HepG2 (cell line): ENCODE measurements around the gene IL4I1. TPM values are rescaled to one million over a fixed set of nuclear protein-coding genes. Genes with fewer than 3 reads are reported as not detected.
A peak's percentile ranks its signal among the peaks of the same experiment; 100 is the strongest.

Source experiments
- ATAD3A ChIP-seq: sonication (generic); formaldehyde crosslinking; IDR thresholded peaks from 2 replicates; pipeline ENCODE4 v1.4.0; 2020; ENCODE audit warnings: missing genetic modification reagents
- CBFB ChIP-seq: sonication (generic); formaldehyde crosslinking; IDR thresholded peaks from 2 replicates; pipeline ENCODE4 v1.4.0; 2020; ENCODE audit warnings: missing genetic modification reagents
- HMG20B ChIP-seq: conservative IDR thresholded peaks from 2 replicates; pipeline ENCODE4 v1.6.1; 2016; ENCODE audit warnings: missing genetic modification reagents, missing compliant biosample characterization
- NFKB2 ChIP-seq: sonication (generic); formaldehyde crosslinking; IDR thresholded peaks from 2 replicates; pipeline ENCODE4 v1.4.0; 2020; ENCODE audit warnings: missing genetic modification reagents, borderline replicate concordance
- RBAK ChIP-seq: sonication (generic); formaldehyde crosslinking; IDR thresholded peaks from 2 replicates; pipeline ENCODE4 v1.5.1; 2020; ENCODE audit warnings: mild to moderate bottlenecking, missing genetic modification reagents
- RELA ChIP-seq: sonication (generic); formaldehyde crosslinking; IDR thresholded peaks from 2 replicates; pipeline ENCODE4 v1.4.0; 2020; ENCODE audit warnings: missing genetic modification reagents
- REXO4 ChIP-seq: sonication (generic); formaldehyde crosslinking; IDR thresholded peaks from 2 replicates; pipeline ENCODE4 v1.8.0; 2022; ENCODE audit warnings: missing genetic modification reagents, mild to moderate bottlenecking, borderline replicate concordance
- TCF7 ChIP-seq: sonication (generic); IDR thresholded peaks from 2 replicates; pipeline ENCODE4 v1.6.1; 2016; ENCODE audit warnings: antibody characterized with exemption, low read depth
- ZBED4 ChIP-seq: sonication (generic); formaldehyde crosslinking; IDR thresholded peaks from 2 replicates; pipeline ENCODE4 v1.4.0; 2020; ENCODE audit warnings: missing genetic modification reagents, borderline replicate concordance
- ZBTB40 ChIP-seq, 2 experiments: fragments of 450-650 bp in 1 of 2; sonication (generic) in 1 of 2; formaldehyde crosslinking in 1 of 2; IDR thresholded peaks; 2 replicates each; pipeline versions ENCODE4 v1.6.1 to v1.8.0; 2016 to 2022; ENCODE audit warnings: antibody characterized with exemption in 1 of 2, mild to moderate bottlenecking in 1 of 2, missing genetic modification reagents in 1 of 2
- ZMAT3 ChIP-seq: sonication (generic); formaldehyde crosslinking; conservative IDR thresholded peaks from 2 replicates; pipeline ENCODE4 v1.7.0; 2021; ENCODE audit warnings: missing genetic modification reagents
- ZNF703 ChIP-seq: sonication (generic); formaldehyde crosslinking; IDR thresholded peaks from 2 replicates; pipeline ENCODE4 v1.5.1; 2020; ENCODE audit warnings: missing genetic modification reagents, mild to moderate bottlenecking, moderate library complexity, borderline replicate concordance
- ZSCAN12 ChIP-seq: sonication (generic); formaldehyde crosslinking; IDR thresholded peaks from 2 replicates; pipeline ENCODE4 v1.9.0; 2021; ENCODE audit warnings: mild to moderate bottlenecking, missing genetic modification reagents
- polyA plus RNA-seq, 8 experiments: library from polyadenylated mRNA; depleted of rRNA in 3 of 8; stranded (reverse) in 7 of 8; unstranded in 1 of 8; fragments of >200 nt; fragmentation: Illumina TruSeq in 4 of 8; extraction: Trizol in 4 of 8; gene quantifications; 2 replicates each; pipeline versions ENCODE4 v1.2.1 to v1.2.3, GENCODE V29; 2011 to 2016; ENCODE audit warnings: low read depth in 4 of 8, missing spikeins in 1 of 8, mixed read lengths in 1 of 8; ENCODE audit not compliant: insufficient read depth in 1 of 8
- total RNA-seq, 5 experiments: library from RNA; depleted of rRNA; stranded (reverse); fragments of >200 nt; fragmentation: Illumina TruSeq; extraction: Trizol; gene quantifications; 2 replicates each; pipeline ENCODE4 v1.2.3, GENCODE V29; 2016; ENCODE audit warnings: low read depth in 1 of 5
- TF ChIP-seq, protein P1 (sequence below): sonication (generic); formaldehyde crosslinking; IDR thresholded peaks from 2 replicates; pipeline ENCODE4 v1.9.0; 2021; ENCODE audit warnings: missing genetic modification reagents, borderline replicate concordance

The IL4I1 gene
- total and polyA plus RNA-seq, 2 of the 13 experiments (the other 11 are each of a cell fraction or from before 2014, with no cell fraction given) = not detected

DNA sequence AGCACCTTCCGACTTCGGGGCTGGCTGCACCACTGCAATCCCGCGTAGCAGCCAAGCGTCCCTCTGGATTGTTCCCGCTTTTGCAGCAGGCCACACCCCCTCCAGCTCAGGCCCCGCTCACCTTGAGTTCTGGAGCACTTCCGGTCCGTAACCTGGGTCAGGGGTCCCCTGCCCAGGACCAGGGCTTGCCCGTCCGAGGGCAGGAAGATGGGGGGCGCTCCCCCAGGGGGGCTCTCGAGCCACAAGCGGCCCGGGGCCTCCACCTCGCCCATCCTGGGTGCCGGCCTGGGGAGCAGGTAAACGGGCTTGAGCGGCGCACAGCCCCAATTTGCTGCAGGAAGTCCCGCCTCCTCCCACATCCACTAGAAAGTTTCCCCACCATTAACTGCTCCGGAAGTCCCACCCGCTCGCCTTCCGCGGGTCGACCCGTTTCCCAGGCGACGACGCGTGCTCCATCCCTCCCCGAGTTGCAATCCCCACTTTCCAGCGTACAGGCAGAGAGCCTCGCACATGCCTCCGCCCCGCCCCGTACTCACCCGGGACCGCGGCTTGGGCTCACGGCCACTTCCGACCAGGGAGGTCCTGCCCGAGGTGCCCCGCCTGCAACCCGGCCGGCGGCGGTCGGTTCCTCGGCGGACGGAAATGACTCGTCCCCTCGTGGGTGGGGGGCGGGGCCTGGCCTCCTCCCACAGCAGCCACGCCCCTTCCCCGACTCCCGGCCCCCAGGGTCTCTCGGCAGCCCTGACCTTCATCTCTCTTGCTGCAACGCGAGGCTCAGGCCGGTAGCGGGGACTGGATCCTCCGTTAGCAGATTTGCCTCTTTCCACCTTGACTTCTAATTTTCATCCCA is 29.5 kb downstream of the IL4I1 start, which contains the start of gene PNKP (continued):
- TF ChIP-seq TCF7 (no peak), RELA (0 out of 2 replicates have a peak, but pooled peaks have one; percentile 20), HMG20B (CRISPR knock-in tag) (peak; percentile 21; the same call in 1 of the 2 replicates), NFKB2 (CRISPR knock-in tag) (peak; percentile 34; the same call in 1 of the 2 replicates), REXO4 (CRISPR knock-in tag) (no peak), RBAK (CRISPR knock-in tag) (no peak), ZBED4 (CRISPR knock-in tag) (0 out of 2 replicates have a peak, but pooled peaks have one; percentile 68), ATAD3A (CRISPR knock-in tag) (no peak), ZSCAN12 (CRISPR knock-in tag) (0 out of 2 replicates have a peak, but pooled peaks have one; percentile 39), CBFB (CRISPR knock-in tag) (0 out of 2 replicates have a peak, but pooled peaks have one; percentile 31), ZMAT3 (CRISPR knock-in tag) (peak; percentile 58; the same call in 1 of the 2 replicates), ZBTB40 (IDR thresholded peaks at IDR 0.05) (peak; percentile 53; the same call in 1 of the 2 replicates), ZBTB40 (CRISPR knock-in tag; IDR thresholded peaks at IDR 0.05) (peak; percentile 85; the same call in 1 of the 2 replicates), ZNF703 (CRISPR knock-in tag) (no peak)
- TF ChIP-seq, protein P1, sequence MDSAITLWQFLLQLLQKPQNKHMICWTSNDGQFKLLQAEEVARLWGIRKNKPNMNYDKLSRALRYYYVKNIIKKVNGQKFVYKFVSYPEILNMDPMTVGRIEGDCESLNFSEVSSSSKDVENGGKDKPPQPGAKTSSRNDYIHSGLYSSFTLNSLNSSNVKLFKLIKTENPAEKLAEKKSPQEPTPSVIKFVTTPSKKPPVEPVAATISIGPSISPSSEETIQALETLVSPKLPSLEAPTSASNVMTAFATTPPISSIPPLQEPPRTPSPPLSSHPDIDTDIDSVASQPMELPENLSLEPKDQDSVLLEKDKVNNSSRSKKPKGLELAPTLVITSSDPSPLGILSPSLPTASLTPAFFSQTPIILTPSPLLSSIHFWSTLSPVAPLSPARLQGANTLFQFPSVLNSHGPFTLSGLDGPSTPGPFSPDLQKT = no peak
